Fibroblast of mammary gland (primary cell): ENCODE data around the gene RFX3.
A peak's percentile ranks its signal among the peaks of the same experiment; 100 is the strongest.

Experiments
- DNase-seq: peaks from one replicate; pipeline ENCODE4 v3.0.0-alpha.2; 2010; ENCODE audit warnings: low read depth
- H3K4me3 ChIP-seq: 2 replicates; pipeline ENCODE4 v1.5.1; 2011; ENCODE audit warnings: low read depth, mild to moderate bottlenecking, low read length, moderate library complexity; ENCODE audit not compliant: control insufficient read depth
- TF ChIP-seq, protein P1 (sequence below): conservative IDR thresholded peaks from 2 replicates; pipeline ENCODE4 v1.5.1; 2011; ENCODE audit warnings: low read depth, low read length, inconsistent platforms; ENCODE audit not compliant: control insufficient read depth, insufficient read depth

Gene RFX3

DNA sequence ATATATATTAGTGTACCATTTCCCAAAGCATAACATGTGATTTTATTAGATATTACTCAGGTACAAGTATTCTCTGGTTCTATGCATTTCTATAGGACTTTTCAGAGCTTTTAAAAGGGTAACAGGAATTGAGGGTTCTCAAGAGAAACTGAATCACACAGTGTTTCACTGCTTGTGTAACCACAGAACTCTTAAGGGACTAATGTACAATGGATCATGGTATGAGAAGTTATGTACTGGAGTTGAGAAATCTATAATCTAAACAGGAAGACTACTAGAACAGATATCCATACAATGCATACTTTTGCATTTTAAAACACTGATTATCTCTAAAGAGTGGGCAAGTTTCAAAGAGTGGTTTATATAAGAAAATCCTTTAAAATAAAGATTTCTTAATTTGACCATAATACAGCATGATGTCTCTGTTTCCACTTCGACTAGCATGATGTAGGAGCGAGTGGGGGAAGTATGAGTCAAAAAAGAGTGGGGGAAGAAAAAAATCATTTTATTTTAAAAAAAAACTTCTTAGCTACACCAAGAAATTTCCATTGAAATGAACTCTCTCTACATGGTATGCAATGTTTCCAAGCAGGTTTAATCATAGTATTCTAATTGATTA, 183.5 kb downstream of the RFX3 start:
- TF ChIP-seq, protein P1, sequence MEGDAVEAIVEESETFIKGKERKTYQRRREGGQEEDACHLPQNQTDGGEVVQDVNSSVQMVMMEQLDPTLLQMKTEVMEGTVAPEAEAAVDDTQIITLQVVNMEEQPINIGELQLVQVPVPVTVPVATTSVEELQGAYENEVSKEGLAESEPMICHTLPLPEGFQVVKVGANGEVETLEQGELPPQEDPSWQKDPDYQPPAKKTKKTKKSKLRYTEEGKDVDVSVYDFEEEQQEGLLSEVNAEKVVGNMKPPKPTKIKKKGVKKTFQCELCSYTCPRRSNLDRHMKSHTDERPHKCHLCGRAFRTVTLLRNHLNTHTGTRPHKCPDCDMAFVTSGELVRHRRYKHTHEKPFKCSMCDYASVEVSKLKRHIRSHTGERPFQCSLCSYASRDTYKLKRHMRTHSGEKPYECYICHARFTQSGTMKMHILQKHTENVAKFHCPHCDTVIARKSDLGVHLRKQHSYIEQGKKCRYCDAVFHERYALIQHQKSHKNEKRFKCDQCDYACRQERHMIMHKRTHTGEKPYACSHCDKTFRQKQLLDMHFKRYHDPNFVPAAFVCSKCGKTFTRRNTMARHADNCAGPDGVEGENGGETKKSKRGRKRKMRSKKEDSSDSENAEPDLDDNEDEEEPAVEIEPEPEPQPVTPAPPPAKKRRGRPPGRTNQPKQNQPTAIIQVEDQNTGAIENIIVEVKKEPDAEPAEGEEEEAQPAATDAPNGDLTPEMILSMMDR = no peak

DNA sequence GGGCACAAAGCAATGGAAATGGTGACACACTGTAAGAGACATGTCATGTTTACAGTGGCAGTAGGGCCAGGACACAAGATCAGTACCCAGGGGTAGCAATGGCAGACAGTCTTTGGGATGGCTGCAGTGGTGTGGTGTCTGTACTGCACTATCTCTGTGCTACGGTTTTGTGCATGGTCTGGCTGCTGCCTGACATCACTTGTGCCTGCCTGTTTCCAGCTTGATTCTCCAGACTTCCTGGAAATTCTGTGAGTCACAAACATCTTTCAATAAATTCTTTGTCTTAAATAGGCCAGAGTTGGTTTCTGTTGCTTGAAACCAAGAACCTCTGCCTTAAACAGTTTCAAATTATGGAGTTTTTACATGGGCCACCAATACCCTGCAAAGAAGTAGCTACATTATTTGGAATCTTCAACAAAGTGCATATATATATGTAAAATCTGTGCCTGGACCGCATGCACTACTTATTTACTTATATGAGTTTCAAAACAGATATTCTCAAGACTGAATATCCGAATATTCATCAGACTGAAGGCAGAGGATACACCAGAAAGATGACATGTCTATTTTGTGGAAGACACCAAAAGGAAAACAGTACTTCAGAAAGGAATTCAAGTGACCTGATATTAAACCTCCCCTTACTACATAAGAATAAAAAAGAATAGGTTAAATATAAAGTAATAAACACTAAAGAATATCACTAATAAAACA, 188.1 kb downstream of the RFX3 start:
- DNase-seq = peak; percentile 77
- no peak overlapping the region for H3K4me3 ChIP-seq
- TF ChIP-seq, protein P1 = no peak

More for the DNA sequence above, 183.5 kb downstream of the RFX3 start:
- DNase-seq = peak; percentile 78
- no peak overlapping the region for H3K4me3 ChIP-seq

DNA sequence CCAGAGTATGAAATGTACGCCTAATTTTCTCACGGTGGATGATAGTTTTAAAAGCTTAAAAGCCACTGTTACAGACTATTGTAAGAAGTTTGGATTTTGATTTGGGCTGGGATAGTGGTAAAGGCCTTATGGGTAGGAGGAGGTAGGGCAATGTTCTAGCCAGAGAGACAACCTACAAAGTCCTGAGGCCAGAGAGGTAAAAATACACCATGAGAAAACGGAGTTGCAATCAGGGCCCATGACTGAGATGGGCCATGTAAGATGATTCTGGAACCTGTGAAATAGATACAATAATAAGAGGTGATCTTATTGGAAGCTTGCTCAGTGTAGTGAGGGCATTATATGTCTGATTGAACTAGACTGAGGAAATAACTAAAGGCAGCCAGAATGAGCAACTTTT, 188.8 kb downstream of the RFX3 start:
- H3K4me3 ChIP-seq = no peak overlapping the region
- no peak for DNase-seq
- TF ChIP-seq, protein P1 = no peak

DNA sequence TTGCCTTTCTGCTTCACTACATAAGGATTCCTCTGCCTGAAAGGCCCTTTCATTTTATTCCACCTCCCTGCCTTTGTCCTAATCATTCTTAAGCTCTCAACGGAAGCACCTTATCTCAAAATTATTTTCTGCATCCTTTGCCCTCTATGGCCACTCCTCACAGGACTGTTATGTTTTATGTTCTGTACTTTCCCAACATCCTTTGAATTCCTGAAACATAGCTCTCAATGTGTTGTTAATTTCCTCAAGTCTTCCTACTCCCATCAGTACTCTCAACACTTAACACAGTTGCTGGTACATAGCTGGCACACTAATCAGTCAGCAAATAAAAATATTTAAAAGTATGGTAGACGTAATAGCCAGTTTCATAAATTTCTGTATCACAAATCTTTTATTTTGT, 193.0 kb downstream of the RFX3 start:
- DNase-seq = no peak
- no peak overlapping the region for H3K4me3 ChIP-seq
- TF ChIP-seq, protein P1 = no peak

DNA sequence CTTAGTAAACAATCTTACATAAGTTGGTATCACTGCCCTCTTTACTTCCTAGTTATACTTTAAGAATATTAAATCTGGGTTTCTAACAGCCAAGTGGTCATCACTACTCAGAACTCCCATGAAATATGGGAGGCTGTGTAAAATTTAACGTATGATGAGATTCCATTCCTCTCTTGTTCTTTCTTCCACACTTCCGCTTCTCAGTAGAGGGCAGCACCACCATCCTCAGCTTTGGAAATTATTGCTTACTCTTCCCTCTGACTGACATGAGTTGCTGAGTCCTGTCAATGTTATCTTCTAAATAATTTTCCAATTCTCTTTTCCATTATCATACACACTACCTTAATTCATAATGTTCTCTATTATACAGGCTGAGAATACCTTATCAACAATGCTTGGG, 194.0 kb downstream of the RFX3 start:
- TF ChIP-seq, protein P1 = peak; percentile 39
- DNase-seq = no peak
- H3K4me3 ChIP-seq = no peak overlapping the region

DNA sequence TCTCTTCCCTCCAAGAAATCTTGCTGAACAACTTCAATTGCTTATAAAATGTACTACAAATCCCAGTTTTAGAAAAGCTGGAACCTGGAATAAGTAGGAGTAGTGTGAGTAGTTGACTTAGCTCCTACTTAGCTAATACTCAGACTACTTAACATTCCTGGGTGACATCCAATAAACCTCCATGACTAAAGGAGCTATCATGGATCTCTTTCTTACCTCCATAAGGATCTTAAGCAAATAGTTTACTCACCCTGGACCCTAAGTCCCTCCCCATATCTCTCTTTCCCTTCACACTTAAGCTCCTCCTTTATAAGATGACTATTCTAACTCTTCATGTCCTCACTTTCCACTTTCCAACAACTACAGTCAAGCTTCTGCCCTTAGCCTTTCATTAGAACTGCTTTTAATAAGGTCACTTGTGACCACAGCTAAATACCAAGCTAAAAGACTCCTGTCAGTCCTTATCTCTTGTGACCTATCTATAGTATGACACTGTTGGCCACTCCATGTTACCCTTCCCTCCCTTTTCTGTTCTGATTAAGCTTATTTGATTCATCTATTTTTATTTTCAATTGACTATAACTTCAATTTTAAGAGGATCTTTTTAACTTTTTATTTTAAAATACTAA, 194.9 kb downstream of the RFX3 start:
- peak; percentile 79 for DNase-seq
- TF ChIP-seq, protein P1 = no peak

More for the DNA sequence above, 194.9 kb downstream of the RFX3 start:
- no peak overlapping the region for H3K4me3 ChIP-seq
